Liver (tissue), 9 donors: Measurements from ENCODE around the gene MCTP1. TPM values are rescaled to one million over a fixed set of nuclear protein-coding genes. Genes with fewer than 3 reads are reported as not detected.

ENCODE experiments used
- DNase-seq: peaks from one replicate; pipeline ENCODE4 v3.0.0-alpha.2; 2017; ENCODE audit warnings: low spot score
- H3K27ac ChIP-seq, 2 donors: one replicate each; pipeline ENCODE4 v1.7.0; 2013; ENCODE audit warnings: inconsistent platforms in 2 of 2, low read length in 2 of 2, control low read depth in 1 of 2, low read depth in 1 of 2, mild to moderate bottlenecking in 1 of 2
- H3K27me3 ChIP-seq, 4 donors: one replicate each; pipeline versions ENCODE4 v1.6.1 to v1.7.0; 2013; ENCODE audit warnings: low read length in 3 of 4, inconsistent platforms in 1 of 4, mild to moderate bottlenecking in 1 of 4, moderate library complexity in 1 of 4; ENCODE audit not compliant: control insufficient read depth in 4 of 4, insufficient read depth in 4 of 4
- H3K36me3 ChIP-seq, 4 donors: one replicate each; pipeline versions ENCODE4 v1.6.1 to v1.7.0; 2013; ENCODE audit warnings: low read length in 3 of 4, mild to moderate bottlenecking in 3 of 4, low read depth in 1 of 4, moderate library complexity in 1 of 4; ENCODE audit not compliant: control insufficient read depth in 4 of 4, insufficient read depth in 3 of 4
- H3K4me1 ChIP-seq, 4 donors: one replicate each; pipeline versions ENCODE4 v1.6.1 to v1.7.0; 2013; ENCODE audit warnings: low read length in 3 of 4, mild to moderate bottlenecking in 3 of 4, moderate library complexity in 1 of 4; ENCODE audit not compliant: control insufficient read depth in 4 of 4, insufficient read depth in 4 of 4
- H3K4me3 ChIP-seq, 3 donors: one replicate each; pipeline versions ENCODE4 v1.6.1 to v1.7.0; 2013; ENCODE audit warnings: low read length in 3 of 3, control low read depth in 1 of 3, low read depth in 1 of 3, mild to moderate bottlenecking in 1 of 3
- H3K9ac ChIP-seq, 2 donors: one replicate each; pipeline ENCODE4 v1.7.0; 2013; ENCODE audit warnings: low read length in 2 of 2, mild to moderate bottlenecking in 2 of 2, moderate library complexity in 2 of 2, control low read depth in 1 of 2, low read depth in 1 of 2
- H3K9me3 ChIP-seq, 4 donors: one replicate each; pipeline versions ENCODE4 v1.6.1 to v1.7.0; 2013; ENCODE audit warnings: low read length in 3 of 4; ENCODE audit not compliant: control insufficient read depth in 4 of 4
- CTCF ChIP-seq: fragments of 150-350 bp; IDR thresholded peaks from 2 replicates; pipeline ENCODE4 v1.5.1; 2017; ENCODE audit warnings: improper control_type of control experiment, low read depth, low read length; ENCODE audit not compliant: missing input control
- EGR1 ChIP-seq, 2 donors: IDR thresholded peaks; 2 replicates each; pipeline ENCODE4 v1.6.1; 2016 to 2018; ENCODE audit warnings: antibody characterized with exemption in 2 of 2, low read depth in 2 of 2
- FOXA1 ChIP-seq: IDR thresholded peaks from 2 replicates; pipeline ENCODE4 v1.6.1; 2016; ENCODE audit warnings: antibody characterized with exemption
- FOXA2 ChIP-seq: IDR thresholded peaks from 2 replicates; pipeline ENCODE4 v1.6.1; 2016; ENCODE audit warnings: antibody characterized with exemption
- HNF4G ChIP-seq: IDR thresholded peaks from 2 replicates; pipeline ENCODE4 v1.6.1; 2016; ENCODE audit warnings: antibody characterized with exemption
- JUND ChIP-seq, 2 donors: IDR thresholded peaks; 2 replicates each; pipeline ENCODE4 v1.6.1; 2016; ENCODE audit warnings: antibody characterized with exemption in 2 of 2
- NR2F2 ChIP-seq: IDR thresholded peaks from 2 replicates; pipeline ENCODE4 v1.6.1; 2016; ENCODE audit warnings: antibody characterized with exemption
- RAD21 ChIP-seq, 2 donors: IDR thresholded peaks; 2 replicates each; pipeline ENCODE4 v1.6.1; 2016; ENCODE audit warnings: antibody characterized with exemption in 2 of 2, mild to moderate bottlenecking in 2 of 2
- REST ChIP-seq: IDR thresholded peaks from 2 replicates; pipeline ENCODE4 v1.6.1; 2016; ENCODE audit warnings: antibody characterized with exemption, mild to moderate bottlenecking
- RXRA ChIP-seq, 2 donors: IDR thresholded peaks; 2 replicates each; pipeline ENCODE4 v1.6.1; 2017 to 2018; ENCODE audit warnings: antibody characterized with exemption in 2 of 2, mild to moderate bottlenecking in 1 of 2
- SP1 ChIP-seq: IDR thresholded peaks from 2 replicates; pipeline ENCODE4 v1.6.1; 2018; ENCODE audit warnings: antibody characterized with exemption, mild to moderate bottlenecking
- TAF1 ChIP-seq: conservative IDR thresholded peaks from 2 replicates; pipeline ENCODE4 v1.6.1; 2016; ENCODE audit warnings: antibody characterized with exemption, mild to moderate bottlenecking
- YY1 ChIP-seq: IDR thresholded peaks from 2 replicates; pipeline ENCODE4 v1.6.1; 2016; ENCODE audit warnings: antibody characterized with exemption, mild to moderate bottlenecking
- WGBS: extraction: QIAGEN DNeasy Blood & Tissue Kit; methylation state at CpG from one replicate; pipeline ENCODE4 v1.1.7; 2013; 5-methylcytosine and 5-hydroxymethylcytosine counted together
- polyA plus RNA-seq, 2 donors: library from polyadenylated mRNA; stranded (reverse) in 1 of 2; unstranded in 1 of 2; fragments of 200-250 nt in 1 of 2; fragments of >200 nt in 1 of 2; fragmentation: Nextera tagmentation in 1 of 2; extraction: Ambion mirVana in 1 of 2; gene quantifications; one replicate each; pipeline versions ENCODE4 v1.2.1 to v1.2.3, GENCODE V29; 2013 to 2015
- total RNA-seq, 2 donors: library from RNA; depleted of rRNA; stranded (reverse); fragments of >200 nt; gene quantifications; one replicate each; pipeline ENCODE4 v1.2.3, GENCODE V29; 2014
- TF ChIP-seq, protein P1 (sequence below): IDR thresholded peaks from 2 replicates; pipeline ENCODE4 v1.6.1; 2016; ENCODE audit warnings: antibody characterized with exemption
- TF ChIP-seq, protein P2 (sequence below): IDR thresholded peaks from 2 replicates; pipeline ENCODE4 v1.6.1; 2016; ENCODE audit warnings: antibody characterized with exemption
- donor health status: healthy.
- donor health status: healthy.
- donor health status: healthy.
- donor health status: healthy.
- donor health status: healthy.

The MCTP1 gene
- total and polyA plus RNA-seq, 4 donors: 0.67 to 7.6 (median 4.3) TPM

- TF ChIP-seq REST: no peak
- TF ChIP-seq FOXA2: no peak
- no peak for TF ChIP-seq FOXA1
- TF ChIP-seq NR2F2: no peak
- TF ChIP-seq YY1: no peak
- TF ChIP-seq, protein P1, sequence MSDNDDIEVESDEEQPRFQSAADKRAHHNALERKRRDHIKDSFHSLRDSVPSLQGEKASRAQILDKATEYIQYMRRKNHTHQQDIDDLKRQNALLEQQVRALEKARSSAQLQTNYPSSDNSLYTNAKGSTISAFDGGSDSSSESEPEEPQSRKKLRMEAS: no peak
- no peak for TF ChIP-seq HNF4G
- no peak for TF ChIP-seq TAF1
- no peak for TF ChIP-seq RAD21 (IDR thresholded peaks at IDR 0.05)
Measured at GRCh38 chr5:94903726-94904125, 381.2 kb downstream of the MCTP1 start (continued).

- Histone ChIP-seq H3K27me3 (no peaks in the 10 kb centered on the region), H3K4me1 (no peaks in the 10 kb centered on the region), H3K9me3 (no peaks in the 10 kb centered on the region), H3K4me3 (no peak overlapping the region), H3K27ac (no peak overlapping the region), H3K36me3 (no peaks in the 10 kb centered on the region), H3K9ac (no peak overlapping the region)
- DNase-seq: no peak
- WGBS: 77% methylated on average over 5 of the region's 5 CpGs
- TF ChIP-seq EGR1 (IDR thresholded peaks at IDR 0.05; ENCODE audit: low read depth in 2 of 2) (no peak), FOXA1 (no peak), NR2F2 (no peak), SP1 (no peak), JUND (IDR thresholded peaks at IDR 0.05) (no peak), RXRA (IDR thresholded peaks at IDR 0.05) (no peak), CTCF (no peak), HNF4G (no peak)
- TF ChIP-seq, protein P2, sequence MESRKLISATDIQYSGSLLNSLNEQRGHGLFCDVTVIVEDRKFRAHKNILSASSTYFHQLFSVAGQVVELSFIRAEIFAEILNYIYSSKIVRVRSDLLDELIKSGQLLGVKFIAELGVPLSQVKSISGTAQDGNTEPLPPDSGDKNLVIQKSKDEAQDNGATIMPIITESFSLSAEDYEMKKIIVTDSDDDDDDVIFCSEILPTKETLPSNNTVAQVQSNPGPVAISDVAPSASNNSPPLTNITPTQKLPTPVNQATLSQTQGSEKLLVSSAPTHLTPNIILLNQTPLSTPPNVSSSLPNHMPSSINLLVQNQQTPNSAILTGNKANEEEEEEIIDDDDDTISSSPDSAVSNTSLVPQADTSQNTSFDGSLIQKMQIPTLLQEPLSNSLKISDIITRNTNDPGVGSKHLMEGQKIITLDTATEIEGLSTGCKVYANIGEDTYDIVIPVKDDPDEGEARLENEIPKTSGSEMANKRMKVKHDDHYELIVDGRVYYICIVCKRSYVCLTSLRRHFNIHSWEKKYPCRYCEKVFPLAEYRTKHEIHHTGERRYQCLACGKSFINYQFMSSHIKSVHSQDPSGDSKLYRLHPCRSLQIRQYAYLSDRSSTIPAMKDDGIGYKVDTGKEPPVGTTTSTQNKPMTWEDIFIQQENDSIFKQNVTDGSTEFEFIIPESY: no peak
Measured at GRCh38 chr5:94901191-94901979, 383.5 kb downstream of the MCTP1 start.
